Epithelial cell of proximal tubule (primary cell): Measurements from ENCODE around the gene TMPRSS4. TPM values are rescaled to one million over a fixed set of nuclear protein-coding genes. Genes with fewer than 3 reads are reported as not detected.

ENCODE experiments used
- DNase-seq: peaks from one replicate; pipeline ENCODE4 v3.0.0-alpha.2; 2011; ENCODE audit warnings: low read depth
- H3K4me3 ChIP-seq: 2 replicates; pipeline ENCODE4 v1.5.1; 2011; ENCODE audit warnings: low read depth, mild to moderate bottlenecking, low read length
- total RNA-seq: library from RNA; depleted of rRNA; stranded (reverse); fragments of >200 nt; gene quantifications from 2 replicates; pipeline ENCODE4 v1.2.3, GENCODE V29; 2015
- TF ChIP-seq, protein P1 (sequence below): conservative IDR thresholded peaks from 2 replicates; pipeline ENCODE4 v1.5.1; 2012; ENCODE audit warnings: low read depth, mild to moderate bottlenecking, low read length

TMPRSS4 gene
- total RNA-seq, 1 donor from 2014 or later = 26.6 TPM

DNA sequence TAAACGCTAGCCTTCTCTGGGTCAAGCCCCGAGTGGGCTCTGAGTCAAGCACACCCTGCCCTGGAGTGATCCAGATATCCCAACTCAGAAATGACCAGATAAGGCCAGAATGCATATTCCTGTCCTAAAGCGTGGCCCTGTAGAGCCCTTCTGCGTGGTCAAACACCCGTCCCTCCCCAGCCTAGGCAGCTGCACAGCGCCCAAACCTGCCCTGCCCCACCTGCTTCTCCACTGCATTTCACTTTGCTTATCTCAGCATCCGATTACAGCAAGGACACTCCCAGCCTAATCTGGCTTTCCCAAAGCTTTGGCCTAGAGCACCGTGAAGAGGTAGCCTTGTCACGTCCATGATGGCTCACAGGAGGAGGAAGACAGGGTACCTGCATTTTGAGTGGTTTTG, 11.9 kb upstream of the TMPRSS4 start:
- no peak overlapping the region for H3K4me3 ChIP-seq
- TF ChIP-seq, protein P1, sequence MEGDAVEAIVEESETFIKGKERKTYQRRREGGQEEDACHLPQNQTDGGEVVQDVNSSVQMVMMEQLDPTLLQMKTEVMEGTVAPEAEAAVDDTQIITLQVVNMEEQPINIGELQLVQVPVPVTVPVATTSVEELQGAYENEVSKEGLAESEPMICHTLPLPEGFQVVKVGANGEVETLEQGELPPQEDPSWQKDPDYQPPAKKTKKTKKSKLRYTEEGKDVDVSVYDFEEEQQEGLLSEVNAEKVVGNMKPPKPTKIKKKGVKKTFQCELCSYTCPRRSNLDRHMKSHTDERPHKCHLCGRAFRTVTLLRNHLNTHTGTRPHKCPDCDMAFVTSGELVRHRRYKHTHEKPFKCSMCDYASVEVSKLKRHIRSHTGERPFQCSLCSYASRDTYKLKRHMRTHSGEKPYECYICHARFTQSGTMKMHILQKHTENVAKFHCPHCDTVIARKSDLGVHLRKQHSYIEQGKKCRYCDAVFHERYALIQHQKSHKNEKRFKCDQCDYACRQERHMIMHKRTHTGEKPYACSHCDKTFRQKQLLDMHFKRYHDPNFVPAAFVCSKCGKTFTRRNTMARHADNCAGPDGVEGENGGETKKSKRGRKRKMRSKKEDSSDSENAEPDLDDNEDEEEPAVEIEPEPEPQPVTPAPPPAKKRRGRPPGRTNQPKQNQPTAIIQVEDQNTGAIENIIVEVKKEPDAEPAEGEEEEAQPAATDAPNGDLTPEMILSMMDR = no peak
- DNase-seq = no peak

DNA sequence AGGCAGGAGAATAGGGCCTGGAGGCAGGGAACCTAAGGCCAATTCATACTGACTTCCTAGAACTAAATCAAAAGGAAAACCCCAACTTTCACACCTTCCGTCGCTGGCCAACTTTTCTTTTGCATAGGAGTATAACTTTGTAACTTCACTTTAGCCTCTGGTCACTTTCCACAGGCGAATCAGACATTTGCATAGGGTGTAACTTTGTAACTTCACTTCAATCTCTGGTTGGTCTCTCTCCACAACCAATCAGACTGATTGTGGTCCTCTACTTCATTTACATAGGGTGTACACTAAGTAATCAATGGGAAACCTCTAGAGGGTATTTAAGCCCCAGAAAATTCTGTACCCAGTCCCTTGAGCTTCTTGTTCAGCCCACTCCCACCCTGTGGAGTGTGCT, 11.5 kb upstream of the TMPRSS4 start:
- no peak overlapping the region for H3K4me3 ChIP-seq
- no peak for DNase-seq
- TF ChIP-seq, protein P1 = no peak

DNA sequence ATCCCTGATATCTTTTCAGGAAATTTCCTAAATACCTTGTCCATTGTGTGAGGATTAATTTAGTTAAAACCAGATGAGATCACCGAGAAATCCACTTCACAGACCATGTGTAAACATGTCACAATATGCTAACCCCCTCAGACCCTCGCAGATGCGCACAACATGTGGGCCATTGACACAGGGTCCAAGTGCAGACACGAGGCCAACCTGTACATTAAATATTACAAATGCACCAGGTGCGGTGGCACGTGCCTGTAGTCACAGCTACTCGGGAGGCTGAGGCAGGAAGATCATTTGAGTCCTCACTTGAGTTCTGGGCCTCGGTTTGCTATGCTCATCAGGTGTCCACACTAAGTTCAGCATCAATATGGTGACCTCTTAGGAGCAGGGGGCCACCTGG, 9.9 kb upstream of the TMPRSS4 start:
- H3K4me3 ChIP-seq = no peak overlapping the region
- no peak for DNase-seq
- TF ChIP-seq, protein P1 = no peak

DNA sequence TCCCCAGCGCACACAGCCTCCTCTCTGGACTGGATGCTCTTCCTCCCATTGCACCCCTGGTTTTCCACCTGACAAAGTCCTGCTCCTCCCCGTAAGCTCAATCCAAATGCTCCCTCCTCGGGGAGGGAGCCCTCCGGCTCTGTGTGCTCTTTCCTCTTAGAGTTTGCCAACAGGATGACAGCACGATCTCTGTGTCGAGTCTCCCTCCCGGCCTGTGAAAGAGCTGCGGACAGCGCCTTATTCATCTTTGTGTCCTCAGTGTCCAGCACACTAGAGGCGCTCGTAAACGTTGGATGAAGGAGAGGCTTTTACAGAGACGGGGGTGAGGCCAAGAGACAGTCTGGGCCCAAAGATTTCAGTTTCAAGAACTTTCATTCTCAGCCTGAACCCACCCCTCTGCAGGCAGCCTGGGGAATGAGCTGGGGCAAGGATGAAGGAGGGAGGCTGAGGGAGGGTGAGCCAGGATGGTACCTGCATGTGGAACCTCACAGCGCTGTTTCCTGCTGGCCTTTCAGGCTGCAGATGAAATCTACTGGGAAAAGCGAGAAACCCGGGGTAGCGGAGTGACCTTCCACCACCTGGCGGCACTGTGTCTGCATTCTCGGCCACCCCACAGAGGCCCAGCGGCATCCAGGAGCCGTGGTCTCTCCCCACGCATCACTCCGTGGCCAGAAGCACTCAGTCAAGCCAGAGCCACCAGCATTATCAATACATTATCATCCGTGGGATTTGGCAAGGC, 8.5 kb upstream of the TMPRSS4 start:
- TF ChIP-seq, protein P1 = peak; percentile 20
- no peak for DNase-seq
- H3K4me3 ChIP-seq = no peak overlapping the region

DNA sequence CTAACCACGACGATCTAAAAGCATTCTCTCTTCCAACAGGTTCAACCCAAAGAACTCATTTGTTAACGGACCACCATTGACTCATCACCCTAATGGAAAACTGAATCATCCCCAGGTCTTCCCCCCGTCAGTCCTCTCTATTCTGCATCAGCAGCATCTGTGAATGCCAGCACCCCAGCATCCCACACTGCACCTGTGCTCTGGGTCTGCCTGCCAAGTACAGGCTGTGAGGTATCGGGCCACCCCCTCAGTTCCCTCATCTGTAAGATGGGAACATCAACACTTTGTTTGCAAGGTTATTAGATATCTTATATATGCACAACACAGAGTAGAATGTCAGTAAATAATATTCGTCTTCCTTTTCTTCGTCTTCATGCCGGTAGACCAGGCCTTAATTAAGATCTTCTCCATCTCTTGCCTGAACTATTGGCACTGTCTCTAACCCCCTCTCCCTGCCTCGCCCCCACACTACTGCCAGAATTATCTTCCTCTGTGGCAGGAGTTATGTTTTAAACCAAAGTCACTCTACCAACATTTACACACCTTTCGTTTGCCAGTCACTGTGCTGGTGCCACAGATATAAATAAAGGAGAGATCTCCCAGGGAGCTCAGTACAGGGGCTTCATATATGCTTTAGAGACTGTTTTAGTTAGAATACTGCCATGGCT, 7.8 kb upstream of the TMPRSS4 start:
- DNase-seq = no peak
- TF ChIP-seq, protein P1 = no peak
- no peak overlapping the region for H3K4me3 ChIP-seq

DNA sequence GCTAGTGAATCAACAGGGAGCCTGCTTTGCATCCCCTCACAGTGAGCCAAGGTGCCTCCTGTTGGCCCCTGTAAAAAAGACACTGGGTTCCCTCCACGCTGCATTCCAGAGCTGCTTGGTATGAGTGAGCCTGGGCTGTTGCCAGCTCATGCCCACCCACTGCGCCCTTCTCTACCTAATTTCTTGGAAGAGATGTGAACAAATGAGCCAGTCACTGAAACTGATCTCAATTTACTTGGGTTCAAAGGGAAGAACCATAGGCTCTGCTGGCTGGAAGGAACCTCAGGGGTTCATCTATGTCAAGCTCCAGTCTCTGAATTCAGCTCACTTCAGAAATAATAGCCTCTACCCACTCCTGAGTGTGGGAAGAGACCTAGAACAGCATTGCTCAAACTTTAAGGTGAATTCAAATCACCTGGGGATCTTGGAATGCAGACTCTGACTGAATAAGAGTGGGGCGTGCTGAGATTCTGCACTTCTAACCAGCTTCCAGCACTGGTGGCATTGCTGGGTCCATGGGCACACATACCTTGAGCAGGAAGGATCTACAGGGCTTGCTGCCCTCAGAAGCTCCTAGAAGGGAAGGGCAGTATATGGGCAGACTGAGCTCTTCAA, 5.4 kb upstream of the TMPRSS4 start:
- H3K4me3 ChIP-seq = no peak overlapping the region
- no peak for DNase-seq
- TF ChIP-seq, protein P1 = no peak
